ENCODE measurements around the gene ZNF552. TPM values are rescaled to one million over a fixed set of nuclear protein-coding genes. Genes with fewer than 3 reads are reported as not detected.

The ZNF552 gene
- total and polyA plus RNA-seq, 12 donors: 1.5 to 6.6 (median 2.7) TPM

DNA sequence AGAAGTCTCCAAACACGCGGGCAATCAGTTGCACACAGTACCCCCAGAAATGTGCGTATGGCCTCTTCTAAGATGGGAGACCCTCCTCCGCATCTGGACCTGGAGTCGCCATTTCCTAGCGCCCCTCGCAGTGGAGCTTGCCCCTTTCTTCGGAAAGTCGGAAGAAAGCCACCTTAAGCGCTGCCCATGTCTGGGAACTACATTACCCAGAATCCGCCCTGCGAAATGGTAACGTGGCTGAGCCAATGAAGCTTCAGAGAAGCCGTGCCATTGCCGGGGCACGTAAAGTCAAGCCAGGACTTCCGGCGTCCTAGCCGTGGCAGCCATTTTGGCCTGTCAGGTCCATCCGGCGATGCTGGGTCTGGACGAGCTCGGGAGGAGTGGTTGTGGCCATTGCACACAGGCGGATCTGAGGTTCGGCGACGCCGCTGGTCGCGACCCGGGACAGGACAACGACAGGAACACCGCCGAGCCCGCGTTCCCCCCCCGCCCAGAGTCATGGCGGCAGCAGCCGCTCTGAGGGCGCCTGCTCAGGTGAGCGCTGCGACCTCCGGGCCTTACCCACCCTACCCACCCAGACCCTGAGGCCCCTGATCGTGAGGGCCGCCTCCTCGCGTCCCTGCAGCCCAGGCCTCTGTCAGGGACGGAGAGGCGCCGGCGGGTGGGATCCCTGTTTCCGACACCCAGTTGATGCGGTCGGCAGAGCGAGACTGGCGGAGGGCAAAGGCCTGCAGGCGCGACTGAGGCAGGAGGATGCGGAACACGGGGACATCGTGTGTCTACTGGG, 45.2 kb downstream of the ZNF552 start, which contains the start of gene ZNF586:
Gene ZNF586, plus strand, starts transcription at position 332 of the 787 bp plus-strand sequence. Its CDS starts 167 bp downstream, at position 499.
- Histone ChIP-seq H3K4me3 (peak within 1 kb of the TSS; percentile 72 to 99 (median 95)), H3K36me3 (peaks cover 0 to 48% (median 22%) of the 10 kb centered on the region in 9 donors), H3K27ac (peak within 1 kb of the TSS; percentile 72 to 95 (median 91)), H3K9me3 (peaks cover 0 to 78% (median 9%) of the 10 kb centered on the region in 11 donors), H3K27me3 (no peaks in the 10 kb centered on the region), H3K4me1 (peaks cover 0 to 46% (median 24%) of the 10 kb centered on the region in 9 donors)
- DNase-seq: peak; percentile 87 to 91
- TF ChIP-seq, protein P1, sequence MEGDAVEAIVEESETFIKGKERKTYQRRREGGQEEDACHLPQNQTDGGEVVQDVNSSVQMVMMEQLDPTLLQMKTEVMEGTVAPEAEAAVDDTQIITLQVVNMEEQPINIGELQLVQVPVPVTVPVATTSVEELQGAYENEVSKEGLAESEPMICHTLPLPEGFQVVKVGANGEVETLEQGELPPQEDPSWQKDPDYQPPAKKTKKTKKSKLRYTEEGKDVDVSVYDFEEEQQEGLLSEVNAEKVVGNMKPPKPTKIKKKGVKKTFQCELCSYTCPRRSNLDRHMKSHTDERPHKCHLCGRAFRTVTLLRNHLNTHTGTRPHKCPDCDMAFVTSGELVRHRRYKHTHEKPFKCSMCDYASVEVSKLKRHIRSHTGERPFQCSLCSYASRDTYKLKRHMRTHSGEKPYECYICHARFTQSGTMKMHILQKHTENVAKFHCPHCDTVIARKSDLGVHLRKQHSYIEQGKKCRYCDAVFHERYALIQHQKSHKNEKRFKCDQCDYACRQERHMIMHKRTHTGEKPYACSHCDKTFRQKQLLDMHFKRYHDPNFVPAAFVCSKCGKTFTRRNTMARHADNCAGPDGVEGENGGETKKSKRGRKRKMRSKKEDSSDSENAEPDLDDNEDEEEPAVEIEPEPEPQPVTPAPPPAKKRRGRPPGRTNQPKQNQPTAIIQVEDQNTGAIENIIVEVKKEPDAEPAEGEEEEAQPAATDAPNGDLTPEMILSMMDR (IDR thresholded peaks at IDR 0.05): no peak
- 2 to 3% methylated on average over 61 of the region's 61 CpGs for WGBS, 2 donors
- peak; percentile 96 to 99 (median 98) for ATAC-seq
- intact Hi-C loops (cut with DNase I): loop anchor here in 1 of 10 donors (1.0 kb wide), 1 partner anchor 118 kb away; no protein-coding TSS in a partner anchor

- peak in 1 of 8 donors; percentile 42 for ATAC-seq
- Histone ChIP-seq H3K36me3 (peaks cover 5 to 100% (median 82%) of the 10 kb centered on the region in 9 donors), H3K4me1 (no peaks in the 10 kb centered on the region), H3K27me3 (no peaks in the 10 kb centered on the region), H3K9me3 (peaks cover 0 to 86% (median 9%) of the 10 kb centered on the region in 11 donors), H3K4me3 (no peak overlapping the region), H3K27ac (no peak overlapping the region)
- intact Hi-C loops (cut with DNase I): loop anchor here in 1 of 10 donors (10.0 kb wide), 1 partner anchor 136 kb away; no protein-coding TSS in a partner anchor
- TF ChIP-seq, protein P1 (IDR thresholded peaks at IDR 0.05): no peak
- 97 to 100% methylated on average over 2 of the region's 2 CpGs for WGBS, 2 donors
- DNase-seq: no peak
Measured at GRCh38 chr19:57759096-57759495, 55.6 kb downstream of the ZNF552 start.

GRCh38 chr19:57757941-57758340, 56.8 kb downstream of the ZNF552 start:
- intact Hi-C loops (cut with DNase I): loop anchor here in 1 of 10 donors (10.0 kb wide), 1 partner anchor 137 kb away; no protein-coding TSS in a partner anchor
- no peaks in the 10 kb centered on the region for H3K27me3 ChIP-seq
- TF ChIP-seq, protein P1 (IDR thresholded peaks at IDR 0.05): no peak
- no peaks in the 10 kb centered on the region for H3K4me1 ChIP-seq
- H3K4me3 ChIP-seq: no peak overlapping the region
- no peak for DNase-seq
- no peak overlapping the region for H3K27ac ChIP-seq
- ATAC-seq: no peak
- peaks cover 0 to 90% (median 18%) of the 10 kb centered on the region in 11 donors for H3K9me3 ChIP-seq
- H3K36me3 ChIP-seq: peaks cover 15 to 100% (median 84%) of the 10 kb centered on the region in 9 donors
- WGBS, 2 donors: 94 to 96% methylated on average over 2 of the region's 2 CpGs

Other genes with a start within 250 kb of the ZNF552 start
- 1 to 10 TPM; 2.9 to 6.5 (median 4.6) TPM for gene ZNF416, start 236.0 kb downstream of the ZNF552 start, total RNA-seq
- 1 to 10 TPM; 1.7 to 3.0 TPM for gene ZNF416, start 236.0 kb downstream of the ZNF552 start, polyA plus RNA-seq
- gene ZIK1, start 230.8 kb downstream of the ZNF552 start, total RNA-seq: 1 to 10 TPM; 2.7 to 5.4 (median 4.5) TPM
- 1 to 10 TPM; 1.2 to 3.7 TPM for gene ZIK1, start 230.8 kb downstream of the ZNF552 start, polyA plus RNA-seq
- 1 to 10 TPM; 3.2 to 5.6 (median 4.4) TPM for gene ZNF530, start 215.0 kb downstream of the ZNF552 start, total RNA-seq
- 1 to 10 TPM; 4.7 to 5.8 TPM for gene ZNF530, start 215.0 kb downstream of the ZNF552 start, polyA plus RNA-seq
- 10 to 100 TPM in 8 of 10 donors, 1 to 10 TPM in 2; 9.5 to 18.0 (median 12.7) TPM for gene ZNF134, start 200.7 kb downstream of the ZNF552 start, total RNA-seq
- gene ZNF134, start 200.7 kb downstream of the ZNF552 start, polyA plus RNA-seq: 1 to 10 TPM; 5.4 to 6.2 TPM
- gene ZNF211, start 181.7 kb downstream of the ZNF552 start, total RNA-seq: 10 to 100 TPM in 6 of 10 donors, 1 to 10 TPM in 4; 9.2 to 14.1 (median 10.4) TPM
- gene ZNF211, start 181.7 kb downstream of the ZNF552 start, polyA plus RNA-seq: 10 to 100 TPM in 1 of 2 donors, 1 to 10 TPM in 1; 5.7 to 26.6 TPM
- under 1 TPM in 5 of 10 donors, not detected in 5; 0.10 to 0.57 (median 0.19) TPM for gene ZSCAN4, start 146.0 kb downstream of the ZNF552 start, total RNA-seq
- under 1 TPM; 0.03 to 0.29 TPM for gene ZSCAN4, start 146.0 kb downstream of the ZNF552 start, polyA plus RNA-seq
- 1 to 10 TPM; 3.3 to 5.5 (median 4.1) TPM for gene ZNF551, start 132.9 kb downstream of the ZNF552 start, total RNA-seq
- 1 to 10 TPM; 1.8 to 1.9 TPM for gene ZNF551, start 132.9 kb downstream of the ZNF552 start, polyA plus RNA-seq
- gene ZNF154, start 105.7 kb downstream of the ZNF552 start, total RNA-seq: 1 to 10 TPM; 2.8 to 5.7 (median 4.4) TPM
- 1 to 10 TPM; 1.2 to 6.4 TPM for gene ZNF154, start 105.7 kb downstream of the ZNF552 start, polyA plus RNA-seq
- 10 to 100 TPM in 1 of 10 donors, 1 to 10 TPM in 9; 5.8 to 10.4 (median 7.7) TPM for gene ZNF671, start 87.3 kb downstream of the ZNF552 start, total RNA-seq
- gene ZNF671, start 87.3 kb downstream of the ZNF552 start, polyA plus RNA-seq: 1 to 10 TPM; 3.9 to 6.8 TPM
- 10 to 100 TPM in 9 of 10 donors, 1 to 10 TPM in 1; 9.5 to 18.0 (median 13.4) TPM for gene ZNF776, start 68.1 kb downstream of the ZNF552 start, total RNA-seq
- 1 to 10 TPM; 4.1 to 6.5 TPM for gene ZNF776, start 68.1 kb downstream of the ZNF552 start, polyA plus RNA-seq
- gene ZNF586, start 45.2 kb downstream of the ZNF552 start, total RNA-seq: 10 to 100 TPM in 6 of 10 donors, 1 to 10 TPM in 4; 7.6 to 14.4 (median 11.0) TPM
- 1 to 10 TPM; 6.7 to 8.8 TPM for gene ZNF586, start 45.2 kb downstream of the ZNF552 start, polyA plus RNA-seq
- 1 to 10 TPM; 5.3 to 8.1 (median 7.1) TPM for gene ZNF587B, start 15.4 kb upstream of the ZNF552 start, total RNA-seq
- 1 to 10 TPM; 1.3 to 7.5 TPM for gene ZNF587B, start 15.4 kb upstream of the ZNF552 start, polyA plus RNA-seq
- gene ZNF587, start 34.9 kb upstream of the ZNF552 start, total RNA-seq: 10 to 100 TPM; 16.0 to 24.8 (median 20.0) TPM
- gene ZNF587, start 34.9 kb upstream of the ZNF552 start, polyA plus RNA-seq: 10 to 100 TPM in 1 of 2 donors, 1 to 10 TPM in 1; 4.2 to 39.1 TPM
- gene ZNF814, start 74.1 kb upstream of the ZNF552 start, total RNA-seq: 10 to 100 TPM in 9 of 10 donors, 1 to 10 TPM in 1; 6.2 to 14.8 (median 12.6) TPM
- 10 to 100 TPM in 1 of 2 donors, 1 to 10 TPM in 1; 8.7 to 26.1 TPM for gene ZNF814, start 74.1 kb upstream of the ZNF552 start, polyA plus RNA-seq
- gene ZNF417, start 101.7 kb upstream of the ZNF552 start, total RNA-seq: 10 to 100 TPM in 5 of 10 donors, 1 to 10 TPM in 5; 6.5 to 14.0 (median 9.9) TPM
- 1 to 10 TPM; 1.8 to 5.8 TPM for gene ZNF417, start 101.7 kb upstream of the ZNF552 start, polyA plus RNA-seq
- 10 to 100 TPM in 9 of 10 donors, 1 to 10 TPM in 1; 8.7 to 16.5 (median 12.0) TPM for gene ZNF418, start 120.5 kb upstream of the ZNF552 start, total RNA-seq
- 10 to 100 TPM in 1 of 2 donors, 1 to 10 TPM in 1; 3.2 to 10.2 TPM for gene ZNF418, start 120.5 kb upstream of the ZNF552 start, polyA plus RNA-seq
- 10 to 100 TPM in 6 of 10 donors, 1 to 10 TPM in 4; 7.5 to 14.9 (median 11.4) TPM for gene ZNF256, start 132.8 kb upstream of the ZNF552 start, total RNA-seq
- gene ZNF256, start 132.8 kb upstream of the ZNF552 start, polyA plus RNA-seq: 1 to 10 TPM; 4.9 to 6.3 TPM
- 1 to 10 TPM; 1.7 to 4.3 (median 2.2) TPM for gene C19orf18, start 159.6 kb upstream of the ZNF552 start, total RNA-seq
- gene C19orf18, start 159.6 kb upstream of the ZNF552 start, polyA plus RNA-seq: 10 to 100 TPM in 1 of 2 donors, under 1 TPM in 1; 0.54 to 20.7 TPM
- 10 to 100 TPM in 8 of 10 donors, 1 to 10 TPM in 2; 9.4 to 19.1 (median 13.4) TPM for gene ZNF606, start 187.9 kb upstream of the ZNF552 start, total RNA-seq
- 10 to 100 TPM in 1 of 2 donors, 1 to 10 TPM in 1; 4.5 to 13.5 TPM for gene ZNF606, start 187.9 kb upstream of the ZNF552 start, polyA plus RNA-seq
- under 1 TPM in 1 of 10 donors, not detected in 9; 0.32 TPM for gene ZSCAN1, start 219.1 kb upstream of the ZNF552 start, total RNA-seq
- gene ZSCAN1, start 219.1 kb upstream of the ZNF552 start, polyA plus RNA-seq: under 1 TPM; 0.15 to 0.28 TPM
- 1 to 10 TPM; 2.9 to 5.0 (median 3.9) TPM for gene ZNF135, start 244.4 kb upstream of the ZNF552 start, total RNA-seq
- 10 to 100 TPM in 1 of 2 donors, 1 to 10 TPM in 1; 2.5 to 10.1 TPM for gene ZNF135, start 244.4 kb upstream of the ZNF552 start, polyA plus RNA-seq